ENCODE results near the gene EOMES.
"Not testable (repeated sequence)": the region's sequence is repeated elsewhere in the genome, so short reads cannot be mapped to it uniquely, and the experiment has no call there.

EOMES gene

GRCh38 chr3:27721717-27722564, at the start of gene EOMES:
EOMES (minus strand) TSS chr3:27722323; CDS start chr3:27722294, 29 bp downstream.
- peak; percentile 76 for DNase-seq

- not testable (repeated sequence) for DNase-seq
Measured at GRCh38 chr3:27770384-27770783, 48.3 kb upstream of the EOMES start.

- no peak for DNase-seq
Measured at GRCh38 chr3:27767000-27767399, 44.9 kb upstream of the EOMES start.

GRCh38 chr3:27758083-27758482, 36.0 kb upstream of the EOMES start:
- no peak for DNase-seq

GRCh38 chr3:27756877-27757276, 34.8 kb upstream of the EOMES start:
- no peak for DNase-seq

GRCh38 chr3:27752926-27753325, 30.8 kb upstream of the EOMES start:
- no peak for DNase-seq

GRCh38 chr3:27749643-27750042, 27.5 kb upstream of the EOMES start:
- no peak for DNase-seq

GRCh38 chr3:27746838-27747237, 24.7 kb upstream of the EOMES start:
- no peak for DNase-seq

GRCh38 chr3:27740854-27741253, 18.7 kb upstream of the EOMES start:
- no peak for DNase-seq

- no peak for DNase-seq
Measured at GRCh38 chr3:27737091-27737490, 15.0 kb upstream of the EOMES start.

- DNase-seq, result no peak
Measured at GRCh38 chr3:27730774-27731659, 8.9 kb upstream of the EOMES start.

GRCh38 chr3:27729748-27730611, 7.9 kb upstream of the EOMES start:
- no peak for DNase-seq

- no peak for DNase-seq
Measured at GRCh38 chr3:27729325-27729724, 7.2 kb upstream of the EOMES start.

- no peak for DNase-seq
Measured at GRCh38 chr3:27728195-27729087, 6.3 kb upstream of the EOMES start.

GRCh38 chr3:27726240-27726639, 4.1 kb upstream of the EOMES start:
- no peak for DNase-seq

GRCh38 chr3:27724459-27725197, 2.5 kb upstream of the EOMES start:
- DNase-seq, result no peak

GRCh38 chr3:27723815-27724458, 1.8 kb upstream of the EOMES start:
- DNase-seq, result no peak

- DNase-seq, result no peak
Measured at GRCh38 chr3:27723456-27723814, 1.3 kb upstream of the EOMES start.

GRCh38 chr3:27723001-27723445, 900 bp upstream of the EOMES start:
- no peak for DNase-seq

- DNase-seq, result no peak
Measured at GRCh38 chr3:27720899-27721716, 1.0 kb downstream of the EOMES start.
